Osteoblast (primary cell): ENCODE measurements around the gene CTNNA2. TPM values are rescaled to one million over a fixed set of nuclear protein-coding genes. Genes with fewer than 3 reads are reported as not detected.

Experiments
- DNase-seq: peaks from one replicate; pipeline ENCODE4 v3.0.0; 2011; ENCODE audit warnings: low spot score, mixed read lengths; ENCODE audit not compliant: insufficient read length; ENCODE audit errors: missing footprints
- H2AFZ ChIP-seq: 2 replicates; pipeline ENCODE4 v1.6.0; 2011; ENCODE audit warnings: mild to moderate bottlenecking, low read length
- H3K27ac ChIP-seq: 2 replicates; pipeline ENCODE4 v1.5.1; 2011; ENCODE audit warnings: mild to moderate bottlenecking, low read depth, low read length, moderate library complexity
- H3K27me3 ChIP-seq: 2 replicates; pipeline ENCODE4 v1.6.0; 2012; ENCODE audit warnings: mild to moderate bottlenecking, control low read depth, inconsistent platforms, low read length, moderate library complexity; ENCODE audit not compliant: insufficient read depth
- H3K36me3 ChIP-seq: 2 replicates; pipeline ENCODE4 v1.5.1; 2011; ENCODE audit warnings: mild to moderate bottlenecking, low read length, control low read depth, moderate library complexity; ENCODE audit not compliant: insufficient read depth
- H3K4me1 ChIP-seq: 2 replicates; pipeline ENCODE4 v1.5.1; 2011; ENCODE audit warnings: mild to moderate bottlenecking, low read length, control low read depth, moderate library complexity; ENCODE audit not compliant: insufficient read depth
- H3K4me2 ChIP-seq: 2 replicates; pipeline ENCODE4 v1.6.0; 2011; ENCODE audit warnings: mild to moderate bottlenecking, low read length; ENCODE audit not compliant: insufficient read depth
- H3K4me3 ChIP-seq: fragments of 200-600 bp; sonication (generic); 3 replicates; pipeline ENCODE4 v1.5.1; 2012; ENCODE audit warnings: mild to moderate bottlenecking, low read length, inconsistent platforms; ENCODE audit not compliant: insufficient read depth
- H3K79me2 ChIP-seq: 2 replicates; pipeline ENCODE4 v1.6.0; 2012; ENCODE audit warnings: mild to moderate bottlenecking, low read length, control low read depth, inconsistent platforms; ENCODE audit not compliant: insufficient read depth
- H3K9me3 ChIP-seq: 2 replicates; pipeline ENCODE4 v1.5.1; 2011; ENCODE audit warnings: low read depth, low read length, control low read depth
- H4K20me1 ChIP-seq: 2 replicates; pipeline ENCODE4 v1.6.0; 2012; ENCODE audit warnings: mild to moderate bottlenecking, low read length, control low read depth; ENCODE audit not compliant: insufficient read depth
- CTCF ChIP-seq: IDR thresholded peaks from 2 replicates; pipeline ENCODE4 v1.5.1; 2011; ENCODE audit warnings: mild to moderate bottlenecking, low read depth, low read length, moderate library complexity; ENCODE audit errors: extremely low read depth
- total RNA-seq: library from RNA; depleted of rRNA; stranded (reverse); fragments of >200 nt; gene quantifications from 2 replicates; pipeline ENCODE4 v1.2.3, GENCODE V29; 2012

Gene CTNNA2
- total RNA-seq, 1 donor, result not detected

- Histone ChIP-seq H3K79me2 (no peaks in the 10 kb centered on the region), H3K27me3 (no peaks in the 10 kb centered on the region), H3K27ac (no peak overlapping the region), H2AFZ (no peak overlapping the region), H3K4me3 (no peak overlapping the region), H3K9me3 (no peaks in the 10 kb centered on the region), H3K36me3 (no peaks in the 10 kb centered on the region), H3K4me1 (no peaks in the 10 kb centered on the region), H4K20me1 (no peaks in the 10 kb centered on the region), H3K4me2 (no peak overlapping the region)
- no peak for TF ChIP-seq CTCF
- DNase-seq, result no peak
These were observed 718.6 kb downstream of the CTNNA2 start for GRCh38 chr2:80231421-80231820.

DNA sequence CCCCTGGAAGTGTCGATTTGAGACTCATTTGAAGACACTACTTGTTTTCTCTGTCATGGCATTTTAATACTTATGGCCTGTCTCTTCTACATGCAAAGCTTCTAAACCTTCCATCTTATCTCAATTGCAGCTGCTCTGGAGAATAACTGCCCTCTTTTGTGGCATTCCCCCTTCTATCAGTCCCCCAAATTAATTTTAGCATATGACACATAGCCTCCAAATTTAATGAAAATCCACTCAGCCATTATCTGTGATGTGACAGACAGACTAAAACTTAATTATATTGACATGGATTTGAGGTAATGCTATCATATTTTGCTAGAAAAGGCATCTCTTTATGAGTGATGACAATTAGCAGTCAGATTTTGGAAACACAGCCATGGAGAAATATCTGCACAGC, 720.5 kb downstream of the CTNNA2 start:
- no peaks in the 10 kb centered on the region for H3K9me3 ChIP-seq
- H2AFZ ChIP-seq, result no peak overlapping the region

GRCh38 chr2:80238692-80239469, 726.0 kb downstream of the CTNNA2 start:
- Histone ChIP-seq H3K27ac (no peak overlapping the region), H3K4me3 (no peak overlapping the region), H2AFZ (no peak overlapping the region), H3K27me3 (no peaks in the 10 kb centered on the region), H3K9me3 (no peaks in the 10 kb centered on the region), H3K4me2 (no peak overlapping the region), H3K79me2 (no peaks in the 10 kb centered on the region), H4K20me1 (no peaks in the 10 kb centered on the region), H3K36me3 (no peaks in the 10 kb centered on the region), H3K4me1 (no peaks in the 10 kb centered on the region)
- peak; percentile 55 for TF ChIP-seq CTCF
- DNase-seq, result peak; percentile 11

More for the DNA sequence above, 720.5 kb downstream of the CTNNA2 start:
- no peaks in the 10 kb centered on the region for H3K36me3 ChIP-seq
- no peak overlapping the region for H3K4me2 ChIP-seq
- H3K27me3 ChIP-seq, result no peaks in the 10 kb centered on the region
- no peak overlapping the region for H3K27ac ChIP-seq
- no peaks in the 10 kb centered on the region for H3K79me2 ChIP-seq
- no peaks in the 10 kb centered on the region for H4K20me1 ChIP-seq
- TF ChIP-seq CTCF, result no peak
- no peak for DNase-seq
- H3K4me1 ChIP-seq, result no peaks in the 10 kb centered on the region
- no peak overlapping the region for H3K4me3 ChIP-seq

- no peak overlapping the region for H3K4me3 ChIP-seq
- H3K9me3 ChIP-seq, result no peaks in the 10 kb centered on the region
- H2AFZ ChIP-seq, result no peak overlapping the region
- H3K4me2 ChIP-seq, result no peak overlapping the region
- DNase-seq, result no peak
- no peaks in the 10 kb centered on the region for H4K20me1 ChIP-seq
- H3K79me2 ChIP-seq, result no peaks in the 10 kb centered on the region
- H3K27ac ChIP-seq, result no peak overlapping the region
- H3K4me1 ChIP-seq, result no peaks in the 10 kb centered on the region
- no peaks in the 10 kb centered on the region for H3K27me3 ChIP-seq
- H3K36me3 ChIP-seq, result no peaks in the 10 kb centered on the region
- TF ChIP-seq CTCF, result no peak
These were observed 729.6 kb downstream of the CTNNA2 start for GRCh38 chr2:80242355-80242910.
